SIG-M5 treated with dmso at 0.1 percent for 504 hours (cell line): ENCODE data around the gene USH1C.
A peak's percentile ranks its signal among the peaks of the same experiment; 100 is the strongest.

Source experiments
- DNase-seq: peaks from one replicate; lab custom pipeline; 2025; ENCODE audit not compliant: unreplicated experiment; lab: John Stamatoyannopoulos, UW

Gene USH1C

DNA sequence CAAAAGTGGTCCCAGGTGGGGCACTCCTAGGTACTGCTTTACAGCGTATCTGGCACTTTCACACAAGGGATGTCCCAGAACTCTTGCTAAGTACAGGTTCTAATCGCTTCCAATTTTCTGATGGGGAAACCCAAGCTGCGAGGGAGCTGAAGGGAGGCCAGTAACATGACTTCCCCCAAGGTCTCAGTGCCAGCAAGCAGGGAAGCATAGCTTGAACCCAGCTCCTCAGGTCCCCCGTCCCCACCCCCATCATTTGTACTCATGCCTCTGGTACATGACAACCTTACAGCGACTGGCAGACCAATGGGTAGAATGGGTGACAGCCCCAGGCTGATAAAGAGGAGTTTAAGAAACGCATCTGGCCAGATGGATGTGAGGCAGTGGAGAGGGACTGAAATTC, 66.9 kb downstream of the USH1C start:
- DNase-seq: no peak

DNA sequence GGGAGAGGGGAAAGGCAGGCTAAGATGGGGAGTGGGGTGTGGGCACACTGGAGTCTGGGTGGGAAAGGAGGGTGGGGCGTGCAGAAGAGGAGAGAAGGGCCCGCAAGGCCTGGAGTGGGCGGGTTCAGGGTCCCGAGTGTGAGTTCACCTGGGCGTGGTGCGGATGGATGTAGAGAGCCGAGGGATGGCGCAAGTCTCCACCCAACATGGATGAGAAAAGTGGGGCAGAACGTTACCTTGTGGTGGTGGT, 67.2 kb downstream of the USH1C start:
- DNase-seq: no peak

DNA sequence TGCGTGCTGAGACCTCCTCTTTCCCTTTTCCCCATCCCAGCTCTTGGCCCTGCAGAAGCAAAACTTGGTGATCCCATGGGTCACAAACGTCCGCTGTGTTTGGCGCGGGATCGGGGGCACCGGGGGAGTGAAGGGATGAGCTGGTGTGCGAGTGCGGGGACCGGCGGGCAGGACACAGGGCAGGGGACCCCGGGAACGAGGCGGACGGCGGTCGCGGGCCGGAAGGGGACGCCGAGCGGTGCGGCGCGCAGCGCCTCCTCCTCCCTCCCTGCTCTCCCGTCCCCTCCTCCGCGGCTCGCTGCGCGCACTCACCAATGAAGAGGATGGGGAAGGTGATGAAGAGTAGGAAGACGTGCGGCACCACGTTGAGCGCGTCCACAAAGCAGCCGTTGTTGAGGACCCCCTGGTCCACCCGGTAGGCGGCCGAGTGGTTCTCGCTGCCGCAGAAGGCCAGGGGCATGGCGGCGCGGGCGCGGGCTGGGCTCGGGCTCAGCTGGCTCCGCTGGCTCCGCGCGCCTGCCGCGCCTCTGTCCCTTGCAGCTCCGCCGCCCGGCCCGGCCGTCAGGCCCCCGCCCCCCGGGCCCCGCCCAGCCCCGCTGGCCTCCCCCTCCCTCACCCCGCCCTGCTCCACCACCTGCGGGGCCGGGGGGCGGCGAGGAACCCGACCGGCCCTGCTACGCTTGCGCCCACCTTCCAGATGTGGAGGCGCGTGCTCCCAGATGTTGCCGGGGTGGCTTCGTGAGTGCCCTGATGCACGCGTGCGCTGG, 67.7 kb downstream of the USH1C start, which contains the start of gene ABCC8:
Gene ABCC8, minus strand, starts transcription at position 529 of the 767 bp plus-strand sequence. Its CDS starts 69 bp downstream, at position 460.
- no peak for DNase-seq

DNA sequence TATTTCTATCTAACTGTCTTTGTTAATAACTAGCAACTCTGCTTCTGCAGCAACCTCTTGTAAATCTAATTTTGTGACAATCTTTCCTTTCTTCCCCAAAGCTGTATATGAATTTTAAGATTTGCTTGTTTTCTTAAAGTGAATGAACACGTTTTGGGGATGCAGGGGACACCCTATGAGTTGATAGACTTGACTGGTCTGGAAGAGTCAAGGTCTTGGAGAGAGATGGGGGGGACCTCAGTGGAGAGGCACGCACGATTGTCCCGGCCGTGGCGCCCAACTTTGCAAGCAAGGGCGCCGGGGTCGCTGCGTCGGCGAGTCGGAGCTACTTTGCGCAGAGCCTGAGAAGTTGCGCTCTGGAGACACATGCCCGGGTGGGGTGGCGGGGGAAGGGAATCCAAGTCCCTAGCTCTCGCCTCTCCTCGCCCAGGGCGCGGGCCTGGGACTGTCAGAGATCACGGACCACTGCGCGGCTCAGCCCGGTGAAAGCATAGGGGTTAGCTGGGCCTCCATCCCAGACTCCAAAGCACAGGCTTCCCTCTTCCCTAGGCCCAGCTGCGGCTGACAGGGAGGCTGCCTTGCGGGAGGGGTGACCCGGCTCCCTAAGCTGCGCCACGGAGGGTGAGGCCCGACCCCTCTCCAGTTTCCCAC, 68.4 kb downstream of the USH1C start:
- DNase-seq: no peak

GRCh38 chr11:17473071-17473744, 71.0 kb downstream of the USH1C start:
- DNase-seq: peak; percentile 42

DNA sequence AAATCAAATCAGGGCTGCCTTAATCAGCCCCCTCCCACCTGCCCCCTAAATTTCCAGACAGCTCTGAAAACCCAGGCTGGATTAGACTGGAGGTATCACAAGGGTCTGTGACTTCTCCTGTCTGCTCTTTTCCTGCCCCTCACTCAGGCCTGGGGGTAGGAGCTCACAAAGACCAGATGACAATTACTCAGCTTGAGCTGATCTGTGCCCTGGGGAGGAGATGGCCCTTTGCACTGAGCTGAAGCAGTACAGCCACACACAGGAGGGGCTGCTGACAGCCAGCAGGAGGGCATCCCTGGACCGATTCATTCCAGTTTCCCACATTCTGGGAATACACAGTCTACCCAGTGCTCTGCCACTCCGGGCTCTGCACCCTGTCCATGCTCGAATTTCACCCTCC, 71.7 kb downstream of the USH1C start:
- no peak for DNase-seq

DNA sequence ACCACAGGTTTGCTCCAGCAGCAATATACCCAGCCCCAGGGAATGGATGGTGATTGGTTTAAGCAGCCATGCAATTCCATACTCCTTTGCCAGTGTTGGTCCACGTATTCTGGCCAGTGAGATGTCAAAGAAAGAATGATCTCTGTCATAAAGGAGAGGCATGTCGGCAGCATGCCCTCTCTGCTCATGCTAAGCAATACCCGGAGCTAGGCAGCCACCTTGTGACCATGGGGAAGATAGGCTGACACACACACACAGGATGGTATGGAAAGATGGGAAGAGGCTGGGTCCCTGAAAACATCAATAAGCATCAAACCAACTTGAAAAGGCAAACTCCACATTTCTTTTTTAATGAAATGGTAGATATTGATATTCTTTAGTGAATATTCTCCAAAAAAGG, 72.7 kb downstream of the USH1C start:
- DNase-seq: no peak

GRCh38 chr11:17469998-17470397, 74.2 kb downstream of the USH1C start:
- no peak for DNase-seq

- DNase-seq: no peak
Observed at GRCh38 chr11:17468122-17468521, 76.1 kb downstream of the USH1C start.

DNA sequence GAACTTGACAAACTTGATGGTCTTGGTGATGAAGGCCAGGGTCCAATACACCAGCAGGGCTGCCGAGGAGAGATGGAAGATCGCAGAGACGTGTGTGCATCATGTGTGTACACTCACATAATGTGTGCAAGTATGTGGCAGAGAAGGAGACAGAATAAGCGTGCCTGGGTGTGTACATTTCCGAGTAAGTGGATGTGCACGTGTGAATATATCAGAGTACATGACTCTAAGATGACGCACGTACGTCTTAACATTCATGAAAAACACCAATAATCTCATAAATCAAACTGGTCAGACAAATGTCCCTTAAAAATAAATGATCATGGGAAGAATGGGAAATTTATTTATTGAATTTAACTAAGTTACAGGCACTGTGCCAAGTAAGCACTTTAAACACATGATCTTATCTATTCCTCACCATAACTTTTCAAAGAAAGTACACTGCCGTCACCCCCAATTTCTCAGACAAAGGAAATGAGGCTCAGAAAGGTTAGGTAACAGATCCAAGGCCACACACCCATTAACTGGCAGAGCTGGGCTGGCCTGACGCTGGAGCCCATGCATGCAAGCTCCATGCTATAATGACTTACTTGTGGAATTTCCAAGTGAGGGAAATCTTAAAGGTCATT, 80.6 kb downstream of the USH1C start:
- no peak for DNase-seq

DNA sequence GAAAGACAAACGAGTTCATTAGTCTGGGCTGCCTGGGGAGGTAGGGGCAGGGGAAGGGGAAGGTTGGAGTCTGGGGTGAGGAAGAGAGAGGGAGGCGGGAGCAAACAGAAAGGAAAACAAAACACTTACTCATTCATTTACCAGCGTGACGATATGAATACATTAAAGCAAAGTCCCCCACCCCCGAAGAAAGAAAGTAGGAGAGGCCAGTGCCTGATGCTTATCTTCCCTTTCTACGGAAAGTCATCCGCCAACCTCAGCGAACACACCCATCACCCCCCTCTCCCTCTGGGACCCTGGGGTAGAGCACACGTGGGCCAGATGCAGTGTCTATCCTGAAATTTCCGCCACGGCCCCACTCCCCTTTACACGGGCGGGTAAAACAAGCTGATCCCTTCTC, 81.3 kb downstream of the USH1C start:
- no peak for DNase-seq

DNA sequence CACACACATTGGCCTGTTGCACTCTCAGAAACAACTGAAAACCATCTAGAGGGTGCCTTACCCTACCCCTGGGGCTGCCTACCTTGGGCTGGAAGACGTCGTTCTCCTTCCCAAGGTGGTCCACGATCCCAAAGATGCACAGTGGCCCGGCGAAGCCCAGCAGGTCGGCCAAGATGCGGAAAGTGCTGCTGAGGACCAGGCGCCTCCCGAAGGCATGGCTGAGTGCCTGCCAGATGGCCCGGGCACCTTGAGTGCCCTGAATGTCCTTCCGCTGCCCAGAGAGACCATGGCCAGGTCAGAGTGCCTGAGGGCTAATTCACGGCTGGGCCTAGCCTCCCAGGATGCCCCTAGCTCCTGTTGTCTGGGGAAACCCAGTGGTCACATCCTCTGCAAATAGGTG, 83.8 kb downstream of the USH1C start:
- DNase-seq: no peak

GRCh38 chr11:17459236-17459896, 84.8 kb downstream of the USH1C start:
- DNase-seq: no peak

DNA sequence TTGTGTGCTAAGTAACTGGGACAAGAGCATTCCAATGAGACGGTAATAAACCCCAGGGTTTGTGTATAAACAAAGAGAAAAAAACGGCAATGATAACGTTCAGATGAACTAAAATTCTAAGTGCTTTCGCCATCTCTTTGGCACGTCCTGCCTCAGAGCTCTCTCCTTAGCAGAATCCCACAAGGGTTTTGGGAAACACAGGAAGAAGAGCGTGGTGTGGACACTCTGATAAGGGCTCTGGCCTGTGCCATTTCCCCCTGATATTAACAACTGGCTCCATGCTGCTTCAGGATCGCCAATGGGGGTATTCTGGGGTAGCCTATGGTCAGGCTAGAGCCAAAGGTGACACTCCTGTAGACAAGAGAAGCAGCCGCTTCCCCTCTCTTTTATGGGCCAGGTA, 85.9 kb downstream of the USH1C start:
- no peak for DNase-seq

GRCh38 chr11:17457396-17458173, 86.6 kb downstream of the USH1C start:
- DNase-seq: no peak

- no peak for DNase-seq
Observed at GRCh38 chr11:17452668-17453067, 91.5 kb downstream of the USH1C start.

DNA sequence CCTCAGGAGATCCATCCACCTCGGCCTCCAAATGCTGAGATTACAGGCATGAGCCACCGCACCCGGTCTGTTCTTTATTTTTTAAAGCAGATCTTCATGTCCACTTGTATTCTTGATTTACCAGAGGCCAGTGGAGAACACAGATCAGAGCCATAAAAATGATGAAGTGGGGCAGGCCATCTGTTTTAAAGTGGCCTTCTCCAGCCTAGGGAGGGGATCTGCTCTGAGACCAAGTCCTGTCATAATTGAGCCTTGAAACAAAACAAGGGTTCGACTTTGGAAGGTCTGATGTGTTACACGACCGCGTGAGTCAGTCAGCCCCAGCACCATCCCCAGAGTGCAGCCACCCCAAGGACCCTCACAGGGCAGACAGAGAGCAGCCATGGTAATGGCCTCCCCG, 95.1 kb downstream of the USH1C start:
- no peak for DNase-seq

DNA sequence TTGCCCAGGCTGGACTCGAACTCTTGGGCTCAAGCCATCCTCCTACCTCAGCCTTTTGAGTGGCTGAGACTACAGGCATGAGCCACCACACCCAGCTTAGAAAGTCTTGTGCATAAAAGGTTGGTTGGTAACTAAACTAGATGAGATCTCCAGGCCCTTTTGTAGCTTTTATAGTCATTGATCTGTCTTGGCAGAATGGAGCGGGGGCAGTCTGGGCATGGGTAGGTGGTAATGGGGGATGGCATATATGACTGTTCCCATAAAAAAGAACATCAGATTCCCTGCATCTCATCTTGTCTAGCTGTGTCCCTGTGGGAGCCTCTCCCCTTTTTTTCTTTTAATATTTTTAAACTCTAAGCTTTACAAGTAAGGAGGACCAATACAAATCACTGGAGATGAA, 97.7 kb downstream of the USH1C start:
- no peak for DNase-seq

DNA sequence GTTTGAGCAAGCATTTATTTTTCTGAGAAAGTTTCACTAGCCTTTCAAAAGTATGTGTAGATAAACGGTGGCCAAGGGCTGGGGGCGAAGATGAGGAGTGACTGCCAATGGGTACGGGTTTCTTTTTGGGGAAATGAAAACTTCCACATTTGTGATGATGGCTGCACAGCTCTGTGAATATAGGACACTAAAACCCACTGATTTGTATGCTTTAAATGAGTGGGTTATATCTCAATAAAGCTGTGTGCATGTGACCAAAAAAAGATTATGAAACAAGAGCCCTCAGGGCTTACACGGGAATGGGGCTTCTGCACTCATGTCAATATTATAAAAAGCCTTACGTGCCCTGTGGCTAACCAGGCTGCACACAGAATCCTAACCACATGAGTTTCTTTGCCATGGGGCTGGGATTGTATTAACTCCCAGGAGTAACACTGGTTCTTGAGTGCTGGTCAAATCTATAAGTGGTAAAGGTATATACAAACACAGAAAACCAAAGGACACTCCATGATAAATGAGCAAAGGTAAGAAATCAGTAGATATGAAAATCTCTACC, 98.9 kb downstream of the USH1C start:
- DNase-seq: no peak

DNA sequence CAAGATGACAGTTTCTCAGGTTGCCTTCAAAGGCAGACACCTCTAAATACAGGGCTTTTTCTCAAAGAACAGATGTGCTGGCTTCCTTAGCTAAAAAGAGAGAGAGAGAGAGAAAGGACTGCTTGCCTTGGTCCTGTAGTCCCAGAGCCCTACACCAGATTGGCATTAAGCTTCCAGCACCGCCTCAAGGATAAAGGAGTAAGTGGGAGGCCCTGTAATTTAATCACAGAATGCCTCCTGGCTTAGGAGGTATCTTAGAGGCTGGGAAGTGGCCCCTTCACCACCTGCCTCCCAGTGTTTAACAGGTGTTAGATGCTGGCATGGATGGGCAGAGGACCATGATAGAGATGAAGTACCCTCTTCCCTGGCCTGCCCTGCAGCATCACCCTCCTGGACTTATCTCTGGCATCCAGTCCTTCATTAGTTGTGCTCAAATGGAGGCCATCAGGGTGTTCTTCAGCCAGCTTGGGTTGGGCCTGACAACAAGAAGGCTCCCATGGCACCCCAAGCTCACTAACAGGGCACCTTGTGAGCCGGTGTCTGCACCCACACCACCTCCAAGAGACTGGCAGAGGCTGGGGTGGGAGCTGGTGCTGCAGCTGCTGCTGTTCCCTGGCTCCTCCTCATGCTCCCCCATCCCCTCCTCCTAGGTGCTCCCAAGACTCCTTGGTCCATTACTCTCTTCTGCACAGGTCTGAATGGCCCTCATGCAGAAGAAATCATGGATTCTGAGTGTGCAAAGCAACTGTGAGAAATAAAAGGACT, 100.1 kb downstream of the USH1C start:
- no peak for DNase-seq
